Right lobe of liver (tissue), 4 donors: ENCODE data around the gene PPP6C.

Experiments
- CTCF ChIP-seq, 4 donors: fragments of 200-600 bp in 3 of 4; fragments of 450-650 bp in 1 of 4; IDR thresholded peaks; one replicate each; pipeline versions ENCODE4 v1.5.1 to v1.8.0; 2016 to 2022; ENCODE audit warnings: antibody characterized with exemption in 4 of 4, mild to moderate bottlenecking in 2 of 4
- POLR2A ChIP-seq: fragments of 450-650 bp; IDR thresholded peaks from one replicate; pipeline ENCODE4 v1.6.1; 2017; ENCODE audit warnings: antibody characterized with exemption, mild to moderate bottlenecking
- donor health status: DM: no; HTN: no; CAD: no.
- donor health status: DM: no; HTN: no; CAD: no.
- donor health status: DM: no; HTN: yes; CAD: no.

- TF ChIP-seq CTCF (IDR thresholded peaks at IDR 0.05): peak; percentile 99
- peak; percentile 48 for TF ChIP-seq POLR2A
Observed at GRCh38 chr9:125143377-125144090, 46.1 kb downstream of the PPP6C start, which contains the start of gene SCAI.
